Measurements from ENCODE around the gene CDX4.

DNA sequence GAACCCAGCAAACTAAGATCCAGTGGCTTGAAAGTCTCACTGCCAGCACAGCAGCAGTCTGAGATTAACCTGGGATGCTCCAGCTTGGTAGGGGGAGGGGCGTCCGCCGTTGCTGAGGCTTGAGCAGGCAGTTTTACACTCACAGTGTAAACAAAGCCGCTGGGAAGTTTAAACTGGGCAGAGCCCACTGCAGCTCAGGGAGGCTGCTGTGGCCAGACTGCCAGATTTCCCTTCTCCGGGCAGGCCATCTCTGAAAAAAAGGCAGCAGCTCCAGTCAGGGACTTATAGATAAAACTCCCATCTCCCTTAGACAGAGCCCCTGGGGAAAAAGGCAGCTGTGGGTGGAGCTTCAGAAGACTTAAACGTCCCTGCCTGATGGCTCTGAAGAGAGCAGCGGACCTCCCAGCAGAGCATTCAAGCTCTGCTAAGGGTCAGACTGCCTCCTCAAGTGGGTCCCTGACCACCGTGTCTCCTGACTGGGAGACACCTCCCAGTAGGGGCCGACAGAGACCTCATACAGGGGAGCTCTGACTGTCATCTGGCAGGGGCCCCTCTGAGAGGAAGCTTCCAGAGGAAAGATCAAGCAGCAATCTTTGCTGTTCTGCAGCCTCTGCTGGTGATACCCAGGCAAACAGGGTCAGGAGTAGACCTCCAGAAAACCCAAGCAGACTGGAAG lies 45.1 kb upstream of the CDX4 start:
- TF ChIP-seq, protein P1, sequence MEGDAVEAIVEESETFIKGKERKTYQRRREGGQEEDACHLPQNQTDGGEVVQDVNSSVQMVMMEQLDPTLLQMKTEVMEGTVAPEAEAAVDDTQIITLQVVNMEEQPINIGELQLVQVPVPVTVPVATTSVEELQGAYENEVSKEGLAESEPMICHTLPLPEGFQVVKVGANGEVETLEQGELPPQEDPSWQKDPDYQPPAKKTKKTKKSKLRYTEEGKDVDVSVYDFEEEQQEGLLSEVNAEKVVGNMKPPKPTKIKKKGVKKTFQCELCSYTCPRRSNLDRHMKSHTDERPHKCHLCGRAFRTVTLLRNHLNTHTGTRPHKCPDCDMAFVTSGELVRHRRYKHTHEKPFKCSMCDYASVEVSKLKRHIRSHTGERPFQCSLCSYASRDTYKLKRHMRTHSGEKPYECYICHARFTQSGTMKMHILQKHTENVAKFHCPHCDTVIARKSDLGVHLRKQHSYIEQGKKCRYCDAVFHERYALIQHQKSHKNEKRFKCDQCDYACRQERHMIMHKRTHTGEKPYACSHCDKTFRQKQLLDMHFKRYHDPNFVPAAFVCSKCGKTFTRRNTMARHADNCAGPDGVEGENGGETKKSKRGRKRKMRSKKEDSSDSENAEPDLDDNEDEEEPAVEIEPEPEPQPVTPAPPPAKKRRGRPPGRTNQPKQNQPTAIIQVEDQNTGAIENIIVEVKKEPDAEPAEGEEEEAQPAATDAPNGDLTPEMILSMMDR (IDR thresholded peaks at IDR 0.05; ENCODE audit: insufficient read depth, low read length), result no peak
- no peak for TF ChIP-seq POLR2AphosphoS5 (IDR thresholded peaks at IDR 0.05; ENCODE audit: low read depth)
- TF ChIP-seq, protein P2, sequence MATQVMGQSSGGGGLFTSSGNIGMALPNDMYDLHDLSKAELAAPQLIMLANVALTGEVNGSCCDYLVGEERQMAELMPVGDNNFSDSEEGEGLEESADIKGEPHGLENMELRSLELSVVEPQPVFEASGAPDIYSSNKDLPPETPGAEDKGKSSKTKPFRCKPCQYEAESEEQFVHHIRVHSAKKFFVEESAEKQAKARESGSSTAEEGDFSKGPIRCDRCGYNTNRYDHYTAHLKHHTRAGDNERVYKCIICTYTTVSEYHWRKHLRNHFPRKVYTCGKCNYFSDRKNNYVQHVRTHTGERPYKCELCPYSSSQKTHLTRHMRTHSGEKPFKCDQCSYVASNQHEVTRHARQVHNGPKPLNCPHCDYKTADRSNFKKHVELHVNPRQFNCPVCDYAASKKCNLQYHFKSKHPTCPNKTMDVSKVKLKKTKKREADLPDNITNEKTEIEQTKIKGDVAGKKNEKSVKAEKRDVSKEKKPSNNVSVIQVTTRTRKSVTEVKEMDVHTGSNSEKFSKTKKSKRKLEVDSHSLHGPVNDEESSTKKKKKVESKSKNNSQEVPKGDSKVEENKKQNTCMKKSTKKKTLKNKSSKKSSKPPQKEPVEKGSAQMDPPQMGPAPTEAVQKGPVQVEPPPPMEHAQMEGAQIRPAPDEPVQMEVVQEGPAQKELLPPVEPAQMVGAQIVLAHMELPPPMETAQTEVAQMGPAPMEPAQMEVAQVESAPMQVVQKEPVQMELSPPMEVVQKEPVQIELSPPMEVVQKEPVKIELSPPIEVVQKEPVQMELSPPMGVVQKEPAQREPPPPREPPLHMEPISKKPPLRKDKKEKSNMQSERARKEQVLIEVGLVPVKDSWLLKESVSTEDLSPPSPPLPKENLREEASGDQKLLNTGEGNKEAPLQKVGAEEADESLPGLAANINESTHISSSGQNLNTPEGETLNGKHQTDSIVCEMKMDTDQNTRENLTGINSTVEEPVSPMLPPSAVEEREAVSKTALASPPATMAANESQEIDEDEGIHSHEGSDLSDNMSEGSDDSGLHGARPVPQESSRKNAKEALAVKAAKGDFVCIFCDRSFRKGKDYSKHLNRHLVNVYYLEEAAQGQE (IDR thresholded peaks at IDR 0.05; ENCODE audit: insufficient replicate concordance, low read depth), result no peak

All from HL-60 (cell line).